Activated naive CD4-positive, alpha-beta T cell treated with anti-CD3 and anti-CD28 coated beads, Interleukin-2, amount 50 U/mL, for 24 hours (primary cell): ENCODE results near the gene GUCD1.

Source experiments
- H3K27ac Mint-ChIP-seq: one replicate; pipeline ENCODE4 v1.8.0; 2021; ENCODE audit warnings: mild to moderate bottlenecking, mixed read lengths
- H3K27me3 Mint-ChIP-seq: one replicate; pipeline ENCODE4 v1.8.0; 2021; ENCODE audit warnings: mixed read lengths
- H3K36me3 Mint-ChIP-seq: one replicate; pipeline ENCODE4 v1.8.0; 2021; ENCODE audit warnings: mixed read lengths
- H3K4me1 Mint-ChIP-seq: one replicate; pipeline ENCODE4 v1.8.0; 2021; ENCODE audit warnings: mixed read lengths
- H3K4me3 Mint-ChIP-seq: one replicate; pipeline ENCODE4 v1.8.0; 2021; ENCODE audit warnings: mild to moderate bottlenecking, mixed read lengths
- H3K9me3 Mint-ChIP-seq: one replicate; pipeline ENCODE4 v1.8.0; 2021; ENCODE audit warnings: mixed read lengths

Gene GUCD1

GRCh38 chr22:24592851-24593558, 38.1 kb upstream of the GUCD1 start, which contains the start of gene LRRC75B:
Gene LRRC75B, minus strand, starts transcription at chr22:24593073. Its CDS starts 34 bp downstream, at chr22:24593039.
- peaks cover 1% of the 10 kb centered on the region for H3K27me3 Mint-ChIP-seq
- H3K4me3 Mint-ChIP-seq: peak within 1 kb of the TSS; percentile 80
- peaks cover 5% of the 10 kb centered on the region for H3K4me1 Mint-ChIP-seq
- no peaks in the 10 kb centered on the region for H3K36me3 Mint-ChIP-seq
- H3K9me3 Mint-ChIP-seq: no peaks in the 10 kb centered on the region
- no peak within 1 kb of the TSS for H3K27ac Mint-ChIP-seq

- Mint-ChIP-seq H3K27ac (no peak overlapping the region), H3K9me3 (no peaks in the 10 kb centered on the region), H3K36me3 (no peaks in the 10 kb centered on the region), H3K4me3 (peak overlapping the region; percentile 80), H3K4me1 (peaks cover 5% of the 10 kb centered on the region), H3K27me3 (peaks cover 1% of the 10 kb centered on the region)
Observed at GRCh38 chr22:24592058-24592850, 37.3 kb upstream of the GUCD1 start.

- Mint-ChIP-seq H3K36me3 (no peaks in the 10 kb centered on the region), H3K4me3 (no peak overlapping the region)
Observed at GRCh38 chr22:24591286-24591830, 36.4 kb upstream of the GUCD1 start.

GRCh38 chr22:24590596-24591173, 35.7 kb upstream of the GUCD1 start:
- peaks cover 1% of the 10 kb centered on the region for H3K27me3 Mint-ChIP-seq
- H3K4me1 Mint-ChIP-seq: peaks cover 5% of the 10 kb centered on the region
- no peak overlapping the region for H3K4me3 Mint-ChIP-seq
- no peaks in the 10 kb centered on the region for H3K36me3 Mint-ChIP-seq
- H3K9me3 Mint-ChIP-seq: no peaks in the 10 kb centered on the region
- no peak overlapping the region for H3K27ac Mint-ChIP-seq

More at GRCh38 chr22:24591286-24591830, 36.4 kb upstream of the GUCD1 start:
- Mint-ChIP-seq H3K27ac (no peak overlapping the region), H3K4me1 (peaks cover 5% of the 10 kb centered on the region), H3K27me3 (peaks cover 1% of the 10 kb centered on the region), H3K9me3 (no peaks in the 10 kb centered on the region)

- Mint-ChIP-seq H3K4me3 (no peak overlapping the region), H3K27me3 (peaks cover 1% of the 10 kb centered on the region), H3K9me3 (no peaks in the 10 kb centered on the region), H3K36me3 (no peaks in the 10 kb centered on the region), H3K27ac (no peak overlapping the region), H3K4me1 (peaks cover 5% of the 10 kb centered on the region)
Observed at GRCh38 chr22:24589518-24590030, 34.6 kb upstream of the GUCD1 start.

- Mint-ChIP-seq H3K36me3 (no peaks in the 10 kb centered on the region), H3K27me3 (peaks cover 1% of the 10 kb centered on the region), H3K27ac (no peak overlapping the region), H3K4me1 (peaks cover 5% of the 10 kb centered on the region), H3K4me3 (no peak overlapping the region), H3K9me3 (no peaks in the 10 kb centered on the region)
Observed at GRCh38 chr22:24588757-24589481, 34.0 kb upstream of the GUCD1 start.

GRCh38 chr22:24588381-24588756, 33.4 kb upstream of the GUCD1 start:
- Mint-ChIP-seq H3K36me3 (no peaks in the 10 kb centered on the region), H3K4me1 (peaks cover 5% of the 10 kb centered on the region), H3K4me3 (no peak overlapping the region), H3K9me3 (no peaks in the 10 kb centered on the region), H3K27me3 (peaks cover 1% of the 10 kb centered on the region), H3K27ac (no peak overlapping the region)

- no peaks in the 10 kb centered on the region for H3K36me3 Mint-ChIP-seq
- H3K4me3 Mint-ChIP-seq: no peak overlapping the region
- H3K27me3 Mint-ChIP-seq: peaks cover 1% of the 10 kb centered on the region
- H3K27ac Mint-ChIP-seq: no peak overlapping the region
- H3K9me3 Mint-ChIP-seq: no peaks in the 10 kb centered on the region
- H3K4me1 Mint-ChIP-seq: peaks cover 5% of the 10 kb centered on the region
Observed at GRCh38 chr22:24587948-24588347, 33.0 kb upstream of the GUCD1 start.

- Mint-ChIP-seq H3K4me1 (peaks cover 2% of the 10 kb centered on the region), H3K36me3 (no peaks in the 10 kb centered on the region), H3K9me3 (no peaks in the 10 kb centered on the region), H3K27me3 (no peaks in the 10 kb centered on the region), H3K27ac (no peak overlapping the region), H3K4me3 (no peak overlapping the region)
Observed at GRCh38 chr22:24587251-24587650, 32.3 kb upstream of the GUCD1 start.

- no peaks in the 10 kb centered on the region for H3K9me3 Mint-ChIP-seq
- H3K4me1 Mint-ChIP-seq: no peaks in the 10 kb centered on the region
- H3K4me3 Mint-ChIP-seq: no peak overlapping the region
- H3K27me3 Mint-ChIP-seq: no peaks in the 10 kb centered on the region
- no peak overlapping the region for H3K27ac Mint-ChIP-seq
- no peaks in the 10 kb centered on the region for H3K36me3 Mint-ChIP-seq
Observed at GRCh38 chr22:24585927-24586546, 31.1 kb upstream of the GUCD1 start.

GRCh38 chr22:24585461-24585860, 30.5 kb upstream of the GUCD1 start:
- Mint-ChIP-seq H3K27me3 (no peaks in the 10 kb centered on the region), H3K4me1 (no peaks in the 10 kb centered on the region), H3K4me3 (no peak overlapping the region), H3K36me3 (no peaks in the 10 kb centered on the region), H3K9me3 (no peaks in the 10 kb centered on the region), H3K27ac (no peak overlapping the region)

- Mint-ChIP-seq H3K9me3 (no peaks in the 10 kb centered on the region), H3K27ac (no peak overlapping the region), H3K27me3 (no peaks in the 10 kb centered on the region), H3K36me3 (no peaks in the 10 kb centered on the region), H3K4me1 (no peaks in the 10 kb centered on the region), H3K4me3 (no peak overlapping the region)
Observed at GRCh38 chr22:24584871-24585411, 30.0 kb upstream of the GUCD1 start.

- H3K27ac Mint-ChIP-seq: no peak overlapping the region
- no peak overlapping the region for H3K4me3 Mint-ChIP-seq
- no peaks in the 10 kb centered on the region for H3K27me3 Mint-ChIP-seq
- no peaks in the 10 kb centered on the region for H3K4me1 Mint-ChIP-seq
- no peaks in the 10 kb centered on the region for H3K9me3 Mint-ChIP-seq
- H3K36me3 Mint-ChIP-seq: no peaks in the 10 kb centered on the region
Observed at GRCh38 chr22:24584166-24584790, 29.3 kb upstream of the GUCD1 start.
